ENCODE measurements around the gene PCDHGC5. TPM values are rescaled to one million over a fixed set of nuclear protein-coding genes. Genes with fewer than 3 reads are reported as not detected.

Gene PCDHGC5
- total and polyA plus RNA-seq, 9 of the 15 experiments (the other 6 are each of a cell fraction or from before 2014, with no cell fraction given) = not detected

DNA sequence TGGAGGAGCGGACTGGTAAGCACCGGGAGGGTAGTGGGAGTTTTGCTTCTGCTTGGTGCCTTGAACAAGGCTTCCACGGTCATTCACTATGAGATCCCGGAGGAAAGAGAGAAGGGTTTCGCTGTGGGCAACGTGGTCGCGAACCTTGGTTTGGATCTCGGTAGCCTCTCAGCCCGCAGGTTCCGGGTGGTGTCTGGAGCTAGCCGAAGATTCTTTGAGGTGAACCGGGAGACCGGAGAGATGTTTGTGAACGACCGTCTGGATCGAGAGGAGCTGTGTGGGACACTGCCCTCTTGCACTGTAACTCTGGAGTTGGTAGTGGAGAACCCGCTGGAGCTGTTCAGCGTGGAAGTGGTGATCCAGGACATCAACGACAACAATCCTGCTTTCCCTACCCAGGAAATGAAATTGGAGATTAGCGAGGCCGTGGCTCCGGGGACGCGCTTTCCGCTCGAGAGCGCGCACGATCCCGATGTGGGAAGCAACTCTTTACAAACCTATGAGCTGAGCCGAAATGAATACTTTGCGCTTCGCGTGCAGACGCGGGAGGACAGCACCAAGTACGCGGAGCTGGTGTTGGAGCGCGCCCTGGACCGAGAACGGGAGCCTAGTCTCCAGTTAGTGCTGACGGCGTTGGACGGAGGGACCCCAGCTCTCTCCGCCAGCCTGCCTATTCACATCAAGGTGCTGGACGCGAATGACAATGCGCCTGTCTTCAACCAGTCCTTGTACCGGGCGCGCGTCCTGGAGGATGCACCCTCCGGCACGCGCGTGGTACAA, 12.6 kb upstream of the PCDHGC5 start (continued):
- TF ChIP-seq, protein P1, sequence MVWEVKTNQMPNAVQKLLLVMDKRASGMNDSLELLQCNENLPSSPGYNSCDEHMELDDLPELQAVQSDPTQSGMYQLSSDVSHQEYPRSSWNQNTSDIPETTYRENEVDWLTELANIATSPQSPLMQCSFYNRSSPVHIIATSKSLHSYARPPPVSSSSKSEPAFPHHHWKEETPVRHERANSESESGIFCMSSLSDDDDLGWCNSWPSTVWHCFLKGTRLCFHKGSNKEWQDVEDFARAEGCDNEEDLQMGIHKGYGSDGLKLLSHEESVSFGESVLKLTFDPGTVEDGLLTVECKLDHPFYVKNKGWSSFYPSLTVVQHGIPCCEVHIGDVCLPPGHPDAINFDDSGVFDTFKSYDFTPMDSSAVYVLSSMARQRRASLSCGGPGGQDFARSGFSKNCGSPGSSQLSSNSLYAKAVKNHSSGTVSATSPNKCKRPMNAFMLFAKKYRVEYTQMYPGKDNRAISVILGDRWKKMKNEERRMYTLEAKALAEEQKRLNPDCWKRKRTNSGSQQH (CRISPR knock-in tag; IDR thresholded peaks at IDR 0.05) = no peak
- TF ChIP-seq TAF15 (IDR thresholded peaks at IDR 0.05; ENCODE audit: low read depth, low read length) (no peak), ZNF586 (CRISPR knock-in tag; conservative IDR thresholded peaks at IDR 0.05) (no peak)
- TF ChIP-seq, protein P2, sequence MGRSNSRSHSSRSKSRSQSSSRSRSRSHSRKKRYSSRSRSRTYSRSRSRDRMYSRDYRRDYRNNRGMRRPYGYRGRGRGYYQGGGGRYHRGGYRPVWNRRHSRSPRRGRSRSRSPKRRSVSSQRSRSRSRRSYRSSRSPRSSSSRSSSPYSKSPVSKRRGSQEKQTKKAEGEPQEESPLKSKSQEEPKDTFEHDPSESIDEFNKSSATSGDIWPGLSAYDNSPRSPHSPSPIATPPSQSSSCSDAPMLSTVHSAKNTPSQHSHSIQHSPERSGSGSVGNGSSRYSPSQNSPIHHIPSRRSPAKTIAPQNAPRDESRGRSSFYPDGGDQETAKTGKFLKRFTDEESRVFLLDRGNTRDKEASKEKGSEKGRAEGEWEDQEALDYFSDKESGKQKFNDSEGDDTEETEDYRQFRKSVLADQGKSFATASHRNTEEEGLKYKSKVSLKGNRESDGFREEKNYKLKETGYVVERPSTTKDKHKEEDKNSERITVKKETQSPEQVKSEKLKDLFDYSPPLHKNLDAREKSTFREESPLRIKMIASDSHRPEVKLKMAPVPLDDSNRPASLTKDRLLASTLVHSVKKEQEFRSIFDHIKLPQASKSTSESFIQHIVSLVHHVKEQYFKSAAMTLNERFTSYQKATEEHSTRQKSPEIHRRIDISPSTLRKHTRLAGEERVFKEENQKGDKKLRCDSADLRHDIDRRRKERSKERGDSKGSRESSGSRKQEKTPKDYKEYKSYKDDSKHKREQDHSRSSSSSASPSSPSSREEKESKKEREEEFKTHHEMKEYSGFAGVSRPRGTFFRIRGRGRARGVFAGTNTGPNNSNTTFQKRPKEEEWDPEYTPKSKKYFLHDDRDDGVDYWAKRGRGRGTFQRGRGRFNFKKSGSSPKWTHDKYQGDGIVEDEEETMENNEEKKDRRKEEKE (IDR thresholded peaks at IDR 0.05; ENCODE audit: borderline replicate concordance in 1 of 2, control insufficient read depth in 1 of 2, low read depth in 2 of 2, low read length in 1 of 2) = no peak

Measured in K562 (cell line).